HG02852 (cell line): ENCODE data around the gene ANKLE2.
"Not testable (repeated sequence)": the region's sequence is repeated elsewhere in the genome, so short reads cannot be mapped to it uniquely, and the experiment has no call there.

Experiments
- ATAC-seq: cut with Tn5 transposase; IDR thresholded peaks from one replicate; pipeline ENCODE4 v1.9.1; 2021; ENCODE audit warnings: mild to moderate bottlenecking, moderate library complexity; ENCODE audit not compliant: unreplicated experiment

The ANKLE2 gene

GRCh38 chr12:132761032-132761920, at the start of gene ANKLE2:
ANKLE2 (minus strand) TSS chr12:132761832; CDS start chr12:132761798, 34 bp downstream.
- peak; percentile 28 for ATAC-seq

GRCh38 chr12:132809391-132809790, 47.8 kb upstream of the ANKLE2 start:
- ATAC-seq = not testable (repeated sequence)

GRCh38 chr12:132807295-132808092, 45.9 kb upstream of the ANKLE2 start:
- no peak for ATAC-seq

- ATAC-seq = no peak
Observed at GRCh38 chr12:132806857-132807256, 45.2 kb upstream of the ANKLE2 start.

- ATAC-seq = no peak
Observed at GRCh38 chr12:132804426-132804861, 42.8 kb upstream of the ANKLE2 start.

- ATAC-seq = no peak
Observed at GRCh38 chr12:132803888-132804287, 42.3 kb upstream of the ANKLE2 start.

- no peak for ATAC-seq
Observed at GRCh38 chr12:132803125-132803524, 41.5 kb upstream of the ANKLE2 start.

- no peak for ATAC-seq
Observed at GRCh38 chr12:132801741-132802140, 40.1 kb upstream of the ANKLE2 start.

GRCh38 chr12:132798836-132799235, 37.2 kb upstream of the ANKLE2 start:
- ATAC-seq = no peak

- no peak for ATAC-seq
Observed at GRCh38 chr12:132797820-132798570, 36.4 kb upstream of the ANKLE2 start.

- no peak for ATAC-seq
Observed at GRCh38 chr12:132795847-132796246, 34.2 kb upstream of the ANKLE2 start.

GRCh38 chr12:132791940-132792339, 30.3 kb upstream of the ANKLE2 start:
- ATAC-seq = not testable (repeated sequence)

- ATAC-seq = no peak
Observed at GRCh38 chr12:132789099-132789471, 27.5 kb upstream of the ANKLE2 start.

GRCh38 chr12:132788375-132789098, 26.9 kb upstream of the ANKLE2 start:
- no peak for ATAC-seq

- ATAC-seq = no peak
Observed at GRCh38 chr12:132787877-132788276, 26.2 kb upstream of the ANKLE2 start.

- no peak for ATAC-seq
Observed at GRCh38 chr12:132786192-132786591, 24.6 kb upstream of the ANKLE2 start.

GRCh38 chr12:132784580-132784979, 22.9 kb upstream of the ANKLE2 start:
- ATAC-seq = no peak

GRCh38 chr12:132783917-132784531, 22.4 kb upstream of the ANKLE2 start:
- ATAC-seq = no peak

GRCh38 chr12:132781938-132782337, 20.3 kb upstream of the ANKLE2 start:
- ATAC-seq = no peak

- no peak for ATAC-seq
Observed at GRCh38 chr12:132779781-132780353, 18.2 kb upstream of the ANKLE2 start.
